CD4-positive, CD25-positive, alpha-beta regulatory T cell (primary cell): ENCODE data around the gene CFTR. TPM values are rescaled to one million over a fixed set of nuclear protein-coding genes. Genes with fewer than 3 reads are reported as not detected.
A peak's percentile ranks its signal among the peaks of the same experiment; 100 is the strongest.

ENCODE experiments used
- ATAC-seq, 2 donors: fragments of 150-1000 bp; cut with Tn5 transposase; one replicate each; pipeline ENCODE4 v1.10.0; 2021; ENCODE audit warnings: low read depth in 2 of 2, moderate number of reproducible peaks in 2 of 2, moderate library complexity in 1 of 2
- DNase-seq, 3 donors: peaks; one replicate each; pipeline versions ENCODE4 v3.0.0 to v3.0.0-alpha.2; 2012 to 2022; ENCODE audit warnings: mixed read lengths in 1 of 3
- H3K27ac ChIP-seq: one replicate; pipeline ENCODE4 v1.7.0; 2013; ENCODE audit warnings: mild to moderate bottlenecking, low read length; ENCODE audit not compliant: insufficient read depth, poor library complexity, severe bottlenecking
- H3K27me3 ChIP-seq: one replicate; pipeline ENCODE4 v1.7.0; 2013; ENCODE audit warnings: low read length; ENCODE audit not compliant: control insufficient read depth, insufficient read depth
- H3K36me3 ChIP-seq: one replicate; pipeline ENCODE4 v1.7.0; 2013; ENCODE audit warnings: mild to moderate bottlenecking, low read length, moderate library complexity; ENCODE audit not compliant: control insufficient read depth, insufficient read depth
- H3K4me1 ChIP-seq: 2 replicates; pipeline ENCODE4 v1.7.0; 2013; ENCODE audit warnings: mild to moderate bottlenecking, low read length; ENCODE audit not compliant: insufficient read depth, control insufficient read depth, poor library complexity, severe bottlenecking
- H3K4me3 ChIP-seq: one replicate; pipeline ENCODE4 v1.7.0; 2013; ENCODE audit warnings: low read depth, mild to moderate bottlenecking, low read length, moderate library complexity
- H3K9me3 ChIP-seq, 2 experiments: 1 replicate in 1 of 2; 2 replicates in 1 of 2; pipeline ENCODE4 v1.7.0; 2013; ENCODE audit warnings: low read length in 2 of 2, mild to moderate bottlenecking in 1 of 2, moderate library complexity in 1 of 2; ENCODE audit not compliant: control insufficient read depth in 2 of 2
- H3K27ac Mint-ChIP-seq, 3 donors: one replicate each; pipeline ENCODE4 v1.8.0; 2020 to 2022; ENCODE audit warnings: mild to moderate bottlenecking in 3 of 3, mixed read lengths in 3 of 3, moderate library complexity in 2 of 3
- H3K27me3 Mint-ChIP-seq: one replicate; pipeline ENCODE4 v1.8.0; 2022; ENCODE audit warnings: mild to moderate bottlenecking, mixed read lengths
- H3K36me3 Mint-ChIP-seq: one replicate; pipeline ENCODE4 v1.8.0; 2020; ENCODE audit warnings: mixed read lengths
- H3K4me1 Mint-ChIP-seq, 4 donors: one replicate each; pipeline ENCODE4 v1.8.0; 2020 to 2022; ENCODE audit warnings: mixed read lengths in 4 of 4, mild to moderate bottlenecking in 1 of 4
- H3K4me3 Mint-ChIP-seq, 4 donors: one replicate each; pipeline ENCODE4 v1.8.0; 2020 to 2022; ENCODE audit warnings: mild to moderate bottlenecking in 4 of 4, mixed read lengths in 4 of 4, moderate library complexity in 3 of 4
- H3K9me3 Mint-ChIP-seq, 7 donors: one replicate each; pipeline ENCODE4 v1.8.0; 2020 to 2022; ENCODE audit warnings: mixed read lengths in 7 of 7, mild to moderate bottlenecking in 3 of 7, moderate library complexity in 2 of 7
- polyA plus RNA-seq, 4 donors: library from polyadenylated mRNA; unstranded; fragments of 300-500 nt; fragmentation: Illumina TruSeq; gene quantifications; one replicate each; pipeline ENCODE4 v1.2.3, GENCODE V29; 2021
- total RNA-seq: library from RNA; stranded (reverse); gene quantifications from one replicate; pipeline ENCODE4 v1.2.3, GENCODE V29; 2022

CFTR gene
- total and polyA plus RNA-seq, 5 donors from 2014 or later: not detected

GRCh38 chr7:117715784-117716445 is 236.1 kb downstream of the CFTR start:
- no peaks in the 10 kb centered on the region for H3K4me1 Mint-ChIP-seq
- H3K36me3 Mint-ChIP-seq: no peaks in the 10 kb centered on the region
- H3K9me3 Mint-ChIP-seq: no peaks in the 10 kb centered on the region
- Histone ChIP-seq H3K4me3 (no peak overlapping the region), H3K27me3 (no peaks in the 10 kb centered on the region), H3K4me1 (no peaks in the 10 kb centered on the region), H3K9me3 (no peaks in the 10 kb centered on the region), H3K27ac (no peak overlapping the region), H3K36me3 (no peaks in the 10 kb centered on the region)
- DNase-seq: peak in 1 of 3 donors; percentile 44
- H3K27me3 Mint-ChIP-seq: no peaks in the 10 kb centered on the region
- H3K4me3 Mint-ChIP-seq: no peak overlapping the region
- H3K27ac Mint-ChIP-seq: no peak overlapping the region
- ATAC-seq: no peak

GRCh38 chr7:117716707-117717299 is 237.0 kb downstream of the CFTR start:
- H3K4me3 Mint-ChIP-seq: no peak overlapping the region
- Histone ChIP-seq H3K4me3 (no peak overlapping the region), H3K36me3 (no peaks in the 10 kb centered on the region), H3K4me1 (no peaks in the 10 kb centered on the region), H3K27ac (no peak overlapping the region), H3K27me3 (no peaks in the 10 kb centered on the region), H3K9me3 (no peaks in the 10 kb centered on the region)
- no peaks in the 10 kb centered on the region for H3K4me1 Mint-ChIP-seq
- H3K36me3 Mint-ChIP-seq: no peaks in the 10 kb centered on the region
- no peak overlapping the region for H3K27ac Mint-ChIP-seq
- no peak for ATAC-seq
- DNase-seq: no peak
- no peaks in the 10 kb centered on the region for H3K9me3 Mint-ChIP-seq
- no peaks in the 10 kb centered on the region for H3K27me3 Mint-ChIP-seq

GRCh38 chr7:117717357-117717756 is 237.5 kb downstream of the CFTR start:
- H3K27me3 ChIP-seq: no peaks in the 10 kb centered on the region
- no peaks in the 10 kb centered on the region for H3K4me1 ChIP-seq
- no peak overlapping the region for H3K27ac ChIP-seq
- Mint-ChIP-seq H3K9me3 (no peaks in the 10 kb centered on the region), H3K27me3 (no peaks in the 10 kb centered on the region), H3K4me1 (no peaks in the 10 kb centered on the region), H3K36me3 (no peaks in the 10 kb centered on the region), H3K27ac (no peak overlapping the region), H3K4me3 (no peak overlapping the region)
- H3K4me3 ChIP-seq: no peak overlapping the region
- no peaks in the 10 kb centered on the region for H3K36me3 ChIP-seq
- ATAC-seq (no peak), DNase-seq (no peak)
- no peaks in the 10 kb centered on the region for H3K9me3 ChIP-seq

Other genes with a start within 250 kb of the CFTR start
- not detected for gene WNT2, start 157.0 kb upstream of the CFTR start, total RNA-seq
- gene WNT2, start 157.0 kb upstream of the CFTR start, polyA plus RNA-seq: not detected
- gene ASZ1, start 52.5 kb upstream of the CFTR start, total RNA-seq: not detected
- not detected for gene ASZ1, start 52.5 kb upstream of the CFTR start, polyA plus RNA-seq